ENCODE measurements around the gene FAAP100. TPM values are rescaled to one million over a fixed set of nuclear protein-coding genes. Genes with fewer than 3 reads are reported as not detected.

Gene FAAP100
- polyA plus RNA-seq, 1 donor from 2014 or later: 56.3 TPM

- H3K4me3 ChIP-seq (ENCODE audit: low read length): no peak overlapping the region
- H3K27me3 ChIP-seq (ENCODE audit: insufficient read depth, low read depth, low read length): no peaks in the 10 kb centered on the region
- H3K27ac ChIP-seq (ENCODE audit: low read length): no peak overlapping the region
- no peaks in the 10 kb centered on the region for H3F3A ChIP-seq (ENCODE audit: insufficient read depth, low read length, poor library complexity, severe bottlenecking)
- TF ChIP-seq SMC3 (conservative IDR thresholded peaks at IDR 0.05; ENCODE audit: poor library complexity): no peak
- no peak for TF ChIP-seq EZH2 (IDR thresholded peaks at IDR 0.05; ENCODE audit: borderline replicate concordance, insufficient read depth, low read length, poor library complexity, severe bottlenecking)
- no peak for TF ChIP-seq EP300 (conservative IDR thresholded peaks at IDR 0.05; ENCODE audit: poor library complexity, severe bottlenecking)
- TF ChIP-seq REST (IDR thresholded peaks at IDR 0.05; ENCODE audit: borderline replicate concordance): no peak
- TF ChIP-seq RAD21 (conservative IDR thresholded peaks at IDR 0.05): no peak
- TF ChIP-seq TAF1 (IDR thresholded peaks at IDR 0.05; ENCODE audit: low read depth): no peak
- TF ChIP-seq POLR2AphosphoS5 (IDR thresholded peaks at IDR 0.05): peak; percentile 10
- H4K20me1 ChIP-seq (ENCODE audit: insufficient read depth): no peaks in the 10 kb centered on the region
- H3K4me2 ChIP-seq (ENCODE audit: low read length): no peak overlapping the region
- no peaks in the 10 kb centered on the region for H3K36me3 ChIP-seq (ENCODE audit: insufficient read depth, low read length)
- no peak overlapping the region for H2AFZ ChIP-seq (ENCODE audit: low read depth, low read length)
- H3K9ac ChIP-seq (ENCODE audit: low read length): no peak overlapping the region
- H3K79me2 ChIP-seq (replicated peaks; ENCODE audit: insufficient read depth, low read length): no peaks in the 10 kb centered on the region
- H3K9me2 ChIP-seq (ENCODE audit: insufficient read depth, low read length): no peaks in the 10 kb centered on the region
- no peaks in the 10 kb centered on the region for H3K9me3 ChIP-seq (ENCODE audit: low read length)
Observed at GRCh38 chr17:81537856-81538555, 14.1 kb downstream of the FAAP100 start.

GRCh38 chr17:81537343-81537855 is 14.8 kb downstream of the FAAP100 start:
- H3F3A ChIP-seq (ENCODE audit: insufficient read depth, low read length, poor library complexity, severe bottlenecking): no peaks in the 10 kb centered on the region
- H4K20me1 ChIP-seq (ENCODE audit: insufficient read depth): no peaks in the 10 kb centered on the region
- H3K36me3 ChIP-seq (ENCODE audit: insufficient read depth, low read length): no peaks in the 10 kb centered on the region
- no peaks in the 10 kb centered on the region for H3K9me2 ChIP-seq (ENCODE audit: insufficient read depth, low read length)
- no peaks in the 10 kb centered on the region for H3K27me3 ChIP-seq (ENCODE audit: insufficient read depth, low read depth, low read length)
- no peaks in the 10 kb centered on the region for H3K9me3 ChIP-seq (ENCODE audit: low read length)
- H3K4me2 ChIP-seq (ENCODE audit: low read length): no peak overlapping the region
- no peak overlapping the region for H3K27ac ChIP-seq (ENCODE audit: low read length)
- no peak overlapping the region for H3K4me3 ChIP-seq (ENCODE audit: low read length)
- TF ChIP-seq RAD21 (conservative IDR thresholded peaks at IDR 0.05) (peak; percentile 46), CTCF (IDR thresholded peaks at IDR 0.05; ENCODE audit: poor library complexity, severe bottlenecking) (peak; percentile 54), SMC3 (conservative IDR thresholded peaks at IDR 0.05; ENCODE audit: poor library complexity) (peak; percentile 39), TAF1 (IDR thresholded peaks at IDR 0.05; ENCODE audit: low read depth) (no peak), MXI1 (conservative IDR thresholded peaks at IDR 0.05; ENCODE audit: poor library complexity, severe bottlenecking) (no peak), EP300 (conservative IDR thresholded peaks at IDR 0.05; ENCODE audit: poor library complexity, severe bottlenecking) (no peak), EZH2 (IDR thresholded peaks at IDR 0.05; ENCODE audit: borderline replicate concordance, insufficient read depth, low read length, poor library complexity, severe bottlenecking) (no peak)
- H2AFZ ChIP-seq (ENCODE audit: low read depth, low read length): no peak overlapping the region
- H3K9ac ChIP-seq (ENCODE audit: low read length): no peak overlapping the region
- H3K79me2 ChIP-seq (replicated peaks; ENCODE audit: insufficient read depth, low read length): no peaks in the 10 kb centered on the region
